ENCODE data around the gene MBD3. TPM values are rescaled to one million over a fixed set of nuclear protein-coding genes. Genes with fewer than 3 reads are reported as not detected.

Gene MBD3
- total RNA-seq, 1 experiment from 2014 or later: 45.8 TPM

GRCh38 chr19:1598777-1599459 lies 6.3 kb upstream of the MBD3 start:
- no peak for DNase-seq (ENCODE audit: low spot score)

- DNase-seq (ENCODE audit: low spot score): no peak
Measured at GRCh38 chr19:1593501-1593772, 772 bp upstream of the MBD3 start.

- peak; percentile 70 for DNase-seq (ENCODE audit: low spot score)
Measured at GRCh38 chr19:1592024-1592754, 476 bp downstream of the MBD3 start.

- no peak for DNase-seq (ENCODE audit: low spot score)
Measured at GRCh38 chr19:1591421-1592023, 1.1 kb downstream of the MBD3 start.

GRCh38 chr19:1590641-1591397 lies 1.8 kb downstream of the MBD3 start:
- DNase-seq (ENCODE audit: low spot score): no peak

- no peak for DNase-seq (ENCODE audit: low spot score)
Measured at GRCh38 chr19:1587872-1588271, 4.8 kb downstream of the MBD3 start.

GRCh38 chr19:1585243-1585580 lies 7.5 kb downstream of the MBD3 start:
- DNase-seq (ENCODE audit: low spot score): no peak

GRCh38 chr19:1584500-1585242 lies 8.0 kb downstream of the MBD3 start:
- no peak for DNase-seq (ENCODE audit: low spot score)

- DNase-seq (ENCODE audit: low spot score): no peak
Measured at GRCh38 chr19:1582201-1582600, 10.5 kb downstream of the MBD3 start.

- no peak for DNase-seq (ENCODE audit: low spot score)
Measured at GRCh38 chr19:1580957-1581356, 11.7 kb downstream of the MBD3 start.

GRCh38 chr19:1580382-1580781 lies 12.3 kb downstream of the MBD3 start:
- no peak for DNase-seq (ENCODE audit: low spot score)

- DNase-seq (ENCODE audit: low spot score): no peak
Measured at GRCh38 chr19:1579222-1579621, 13.4 kb downstream of the MBD3 start.

GRCh38 chr19:1577929-1578618 lies 14.6 kb downstream of the MBD3 start:
- no peak for DNase-seq (ENCODE audit: low spot score)

GRCh38 chr19:1577090-1577928 lies 15.4 kb downstream of the MBD3 start:
- DNase-seq (ENCODE audit: low spot score): no peak

GRCh38 chr19:1576242-1577089 lies 16.2 kb downstream of the MBD3 start:
- no peak for DNase-seq (ENCODE audit: low spot score)

- no peak for DNase-seq (ENCODE audit: low spot score)
Measured at GRCh38 chr19:1575323-1576241, 17.1 kb downstream of the MBD3 start.

GRCh38 chr19:1574354-1575136 lies 18.1 kb downstream of the MBD3 start:
- no peak for DNase-seq (ENCODE audit: low spot score)

GRCh38 chr19:1572795-1573194 lies 19.9 kb downstream of the MBD3 start:
- no peak for DNase-seq (ENCODE audit: low spot score)
